ENCODE results near the gene SDHAF4.

GRCh38 chr6:70636596-70636995 is 69.9 kb downstream of the SDHAF4 start:
- TF ChIP-seq POLR2A (IDR thresholded peaks at IDR 0.05) (no peak), CTCF (IDR thresholded peaks at IDR 0.05) (no peak)

Data from stomach (tissue), 4 donors.